Esophagus squamous epithelium (tissue), 4 donors: Measurements from ENCODE around the gene IQSEC1.

Experiments
- CTCF ChIP-seq, 6 experiments: fragments of 450-650 bp in 4 of 6; fragments of 200-600 bp in 2 of 6; sonication (generic) in 2 of 6; IDR thresholded peaks; one replicate each; pipeline ENCODE4 v1.5.1; 2016 to 2019; ENCODE audit warnings: antibody characterized with exemption in 6 of 6, mild to moderate bottlenecking in 4 of 6, moderate library complexity in 4 of 6
- POLR2A ChIP-seq, 4 donors: fragments of 450-650 bp; IDR thresholded peaks; one replicate each; pipeline ENCODE4 v1.6.1; 2017; ENCODE audit warnings: antibody characterized with exemption in 4 of 4, mild to moderate bottlenecking in 4 of 4, moderate library complexity in 3 of 4

GRCh38 chr3:13093687-13094086 is 20.5 kb upstream of the IQSEC1 start:
- TF ChIP-seq CTCF (IDR thresholded peaks at IDR 0.05) (no peak), POLR2A (IDR thresholded peaks at IDR 0.05) (no peak)
